ENCODE results near the gene HIPK2.

- TF ChIP-seq, protein P1, sequence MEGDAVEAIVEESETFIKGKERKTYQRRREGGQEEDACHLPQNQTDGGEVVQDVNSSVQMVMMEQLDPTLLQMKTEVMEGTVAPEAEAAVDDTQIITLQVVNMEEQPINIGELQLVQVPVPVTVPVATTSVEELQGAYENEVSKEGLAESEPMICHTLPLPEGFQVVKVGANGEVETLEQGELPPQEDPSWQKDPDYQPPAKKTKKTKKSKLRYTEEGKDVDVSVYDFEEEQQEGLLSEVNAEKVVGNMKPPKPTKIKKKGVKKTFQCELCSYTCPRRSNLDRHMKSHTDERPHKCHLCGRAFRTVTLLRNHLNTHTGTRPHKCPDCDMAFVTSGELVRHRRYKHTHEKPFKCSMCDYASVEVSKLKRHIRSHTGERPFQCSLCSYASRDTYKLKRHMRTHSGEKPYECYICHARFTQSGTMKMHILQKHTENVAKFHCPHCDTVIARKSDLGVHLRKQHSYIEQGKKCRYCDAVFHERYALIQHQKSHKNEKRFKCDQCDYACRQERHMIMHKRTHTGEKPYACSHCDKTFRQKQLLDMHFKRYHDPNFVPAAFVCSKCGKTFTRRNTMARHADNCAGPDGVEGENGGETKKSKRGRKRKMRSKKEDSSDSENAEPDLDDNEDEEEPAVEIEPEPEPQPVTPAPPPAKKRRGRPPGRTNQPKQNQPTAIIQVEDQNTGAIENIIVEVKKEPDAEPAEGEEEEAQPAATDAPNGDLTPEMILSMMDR (IDR thresholded peaks at IDR 0.05; ENCODE audit: low read length), result no peak
- TF ChIP-seq EZH2 (IDR thresholded peaks at IDR 0.05; ENCODE audit: borderline replicate concordance, low read length), result no peak
Measured at GRCh38 chr7:139714163-139714901, 63.5 kb downstream of the HIPK2 start.

Data from OCI-LY1 (cell line).